Measurements from ENCODE around the gene FOXP4. TPM values are rescaled to one million over a fixed set of nuclear protein-coding genes. Genes with fewer than 3 reads are reported as not detected.

The FOXP4 gene
- total RNA-seq, 1 experiment from 2014 or later, result 26.0 TPM

DNA sequence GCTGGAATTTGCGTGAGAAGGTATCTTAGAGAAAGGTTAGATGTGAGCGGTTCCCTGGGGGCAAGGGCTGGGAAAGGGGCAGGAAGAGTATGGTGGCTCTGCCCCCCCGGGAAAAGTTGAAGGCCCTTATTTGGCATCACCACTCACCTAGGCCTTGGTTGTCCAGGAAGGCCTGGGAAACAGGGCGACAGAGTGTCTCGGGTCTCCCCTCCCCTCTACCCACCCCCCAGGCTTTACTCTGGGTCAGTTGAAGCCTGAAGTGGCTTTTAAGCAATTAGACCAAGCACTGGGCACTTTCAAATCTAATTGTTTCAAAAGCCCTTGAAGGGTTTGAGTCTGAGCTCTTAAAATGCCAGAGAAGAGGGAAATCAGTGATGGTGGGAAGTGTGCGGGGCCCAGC is 30.2 kb upstream of the FOXP4 start:
- no peaks in the 10 kb centered on the region for H3K9me3 ChIP-seq (ENCODE audit: insufficient read depth, low read depth)
- BruUV-seq (replicated peaks), result no TSS peak
- H3K4me3 ChIP-seq, result no peak overlapping the region
- H3K9me2 ChIP-seq (ENCODE audit: insufficient read depth), result no peaks in the 10 kb centered on the region
- no peaks in the 10 kb centered on the region for H3K36me3 ChIP-seq (ENCODE audit: low read depth)
- H2AFZ ChIP-seq, result no peak overlapping the region
- H3F3A ChIP-seq (ENCODE audit: insufficient read depth, low read depth), result no peaks in the 10 kb centered on the region
- DNase-seq, result no peak
- no peaks in the 10 kb centered on the region for H3K4me1 ChIP-seq (replicated peaks; ENCODE audit: insufficient read depth)
- TF ChIP-seq, protein P1, sequence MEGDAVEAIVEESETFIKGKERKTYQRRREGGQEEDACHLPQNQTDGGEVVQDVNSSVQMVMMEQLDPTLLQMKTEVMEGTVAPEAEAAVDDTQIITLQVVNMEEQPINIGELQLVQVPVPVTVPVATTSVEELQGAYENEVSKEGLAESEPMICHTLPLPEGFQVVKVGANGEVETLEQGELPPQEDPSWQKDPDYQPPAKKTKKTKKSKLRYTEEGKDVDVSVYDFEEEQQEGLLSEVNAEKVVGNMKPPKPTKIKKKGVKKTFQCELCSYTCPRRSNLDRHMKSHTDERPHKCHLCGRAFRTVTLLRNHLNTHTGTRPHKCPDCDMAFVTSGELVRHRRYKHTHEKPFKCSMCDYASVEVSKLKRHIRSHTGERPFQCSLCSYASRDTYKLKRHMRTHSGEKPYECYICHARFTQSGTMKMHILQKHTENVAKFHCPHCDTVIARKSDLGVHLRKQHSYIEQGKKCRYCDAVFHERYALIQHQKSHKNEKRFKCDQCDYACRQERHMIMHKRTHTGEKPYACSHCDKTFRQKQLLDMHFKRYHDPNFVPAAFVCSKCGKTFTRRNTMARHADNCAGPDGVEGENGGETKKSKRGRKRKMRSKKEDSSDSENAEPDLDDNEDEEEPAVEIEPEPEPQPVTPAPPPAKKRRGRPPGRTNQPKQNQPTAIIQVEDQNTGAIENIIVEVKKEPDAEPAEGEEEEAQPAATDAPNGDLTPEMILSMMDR (conservative IDR thresholded peaks at IDR 0.05), result no peak
- no peak for TF ChIP-seq EZH2 (IDR thresholded peaks at IDR 0.05; ENCODE audit: low read depth)
- no peaks in the 10 kb centered on the region for H3K79me2 ChIP-seq (ENCODE audit: low read depth)
- intact Hi-C loops (cut with micrococcal nuclease; ENCODE audit: unreplicated experiment), result no loop called here
- H4K20me1 ChIP-seq (ENCODE audit: insufficient read depth), result no peaks in the 10 kb centered on the region
- CTCF ChIA-PET, result no interaction called here
- no peak overlapping the region for H3K4me2 ChIP-seq
- POLR2A ChIA-PET (ENCODE audit: unreplicated experiment), result no interaction called here
- H3K27ac ChIP-seq, result no peak overlapping the region
- H3K27me3 ChIP-seq (ENCODE audit: insufficient read depth, low read depth), result 0 out of 2 replicates have a peak, but pooled peaks cover 4% of the 10 kb centered on the region

DNA sequence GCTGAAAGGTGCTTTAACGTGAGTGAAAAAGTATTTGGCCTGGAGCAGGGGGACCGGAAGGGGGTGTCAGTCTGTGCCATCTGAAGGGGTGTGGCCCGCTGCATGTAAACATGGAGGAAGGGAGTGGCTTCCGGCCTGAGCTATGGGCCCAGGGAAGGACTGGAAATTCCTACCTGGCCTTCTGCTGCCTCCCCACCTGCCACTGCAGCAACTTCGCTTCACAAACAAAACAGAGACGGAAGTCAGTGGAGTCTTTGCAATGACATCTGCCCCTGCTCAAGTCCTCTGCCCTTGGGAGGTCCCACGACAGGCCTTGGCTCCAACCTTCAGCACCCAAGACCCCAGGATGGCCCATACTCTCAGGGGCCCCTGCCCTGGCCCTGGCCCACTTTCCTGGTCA is 28.1 kb upstream of the FOXP4 start:
- intact Hi-C loops (cut with micrococcal nuclease; ENCODE audit: unreplicated experiment), result no loop called here
- H3K36me3 ChIP-seq (ENCODE audit: low read depth), result no peaks in the 10 kb centered on the region
- no peak overlapping the region for H3K4me3 ChIP-seq
- no peaks in the 10 kb centered on the region for H4K20me1 ChIP-seq (ENCODE audit: insufficient read depth)
- no peaks in the 10 kb centered on the region for H3K27me3 ChIP-seq (ENCODE audit: insufficient read depth, low read depth)
- CTCF ChIA-PET, result interaction anchor here (0.7 kb wide), 1 partner anchor 21 kb away, joined by 15 read pairs; no protein-coding TSS in a partner anchor
- H2AFZ ChIP-seq, result no peak overlapping the region
- no TSS peak for BruUV-seq (replicated peaks)
- no peak overlapping the region for H3K4me2 ChIP-seq
- H3K27ac ChIP-seq, result no peak overlapping the region
- H3F3A ChIP-seq (ENCODE audit: insufficient read depth, low read depth), result no peaks in the 10 kb centered on the region
- no peaks in the 10 kb centered on the region for H3K9me3 ChIP-seq (ENCODE audit: insufficient read depth, low read depth)
- H3K9me2 ChIP-seq (ENCODE audit: insufficient read depth), result no peaks in the 10 kb centered on the region
- POLR2A ChIA-PET (ENCODE audit: unreplicated experiment), result no interaction called here
- no peaks in the 10 kb centered on the region for H3K4me1 ChIP-seq (replicated peaks; ENCODE audit: insufficient read depth)
- no peaks in the 10 kb centered on the region for H3K79me2 ChIP-seq (ENCODE audit: low read depth)
- no peak for DNase-seq
- no peak for TF ChIP-seq EZH2 (IDR thresholded peaks at IDR 0.05; ENCODE audit: low read depth)
- TF ChIP-seq, protein P1 (conservative IDR thresholded peaks at IDR 0.05), result no peak

DNA sequence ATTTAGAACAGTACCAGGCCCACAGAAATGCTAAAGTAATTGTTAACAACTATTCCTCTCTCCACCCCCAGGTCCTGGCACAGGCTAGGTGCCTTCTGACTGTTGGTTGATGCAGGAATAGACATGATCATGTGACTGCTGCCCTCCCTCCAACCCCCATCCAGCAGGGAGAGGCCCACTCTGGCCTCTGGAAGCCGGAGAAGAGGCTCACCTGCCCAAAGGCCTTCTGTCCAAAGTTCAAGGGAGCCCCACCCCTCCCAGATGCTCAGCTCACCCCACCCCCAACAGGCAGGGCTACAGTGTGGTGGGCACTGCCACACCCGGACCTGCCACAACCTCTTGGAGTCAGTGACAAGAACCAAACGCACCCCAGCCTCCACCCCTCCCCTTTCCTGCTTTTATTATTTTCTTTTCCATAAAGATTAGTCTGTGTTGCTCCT is 26.9 kb upstream of the FOXP4 start:
- BruUV-seq (replicated peaks), result no TSS peak
- H2AFZ ChIP-seq, result no peak overlapping the region
- no peak overlapping the region for H3K4me2 ChIP-seq
- no peak for DNase-seq
- intact Hi-C loops (cut with micrococcal nuclease; ENCODE audit: unreplicated experiment), result no loop called here
- no peaks in the 10 kb centered on the region for H3K4me1 ChIP-seq (replicated peaks; ENCODE audit: insufficient read depth)
- no peaks in the 10 kb centered on the region for H4K20me1 ChIP-seq (ENCODE audit: insufficient read depth)
- H3K4me3 ChIP-seq, result no peak overlapping the region
- CTCF ChIA-PET, result no interaction called here
- POLR2A ChIA-PET (ENCODE audit: unreplicated experiment), result no interaction called here
- H3F3A ChIP-seq (ENCODE audit: insufficient read depth, low read depth), result no peaks in the 10 kb centered on the region
- no peaks in the 10 kb centered on the region for H3K36me3 ChIP-seq (ENCODE audit: low read depth)
- no peaks in the 10 kb centered on the region for H3K9me3 ChIP-seq (ENCODE audit: insufficient read depth, low read depth)
- no peaks in the 10 kb centered on the region for H3K27me3 ChIP-seq (ENCODE audit: insufficient read depth, low read depth)
- no peak overlapping the region for H3K27ac ChIP-seq
- no peaks in the 10 kb centered on the region for H3K9me2 ChIP-seq (ENCODE audit: insufficient read depth)
- H3K79me2 ChIP-seq (ENCODE audit: low read depth), result no peaks in the 10 kb centered on the region
- no peak for TF ChIP-seq EZH2 (IDR thresholded peaks at IDR 0.05; ENCODE audit: low read depth)
- TF ChIP-seq, protein P1 (conservative IDR thresholded peaks at IDR 0.05), result no peak
